Parathyroid adenoma (tissue), 2 donors: ENCODE measurements around the gene CTNNA1.

Experiments
- H2AFZ ChIP-seq: fragments of 300-600 bp; sonication (generic); one replicate; pipeline ENCODE4 v1.7.0; 2017; ENCODE audit warnings: antibody characterized with exemption, mild to moderate bottlenecking
- H3K27ac ChIP-seq: fragments of 300-600 bp; sonication (generic); one replicate; pipeline ENCODE4 v1.7.0; 2017
- H3K27me3 ChIP-seq: fragments of 300-600 bp; sonication (generic); one replicate; pipeline ENCODE4 v1.7.0; 2017; ENCODE audit warnings: low read length; ENCODE audit not compliant: control insufficient read depth, insufficient read depth
- H3K36me3 ChIP-seq: fragments of 300-600 bp; sonication (generic); one replicate; pipeline ENCODE4 v1.7.0; 2017; ENCODE audit warnings: low read length; ENCODE audit not compliant: control insufficient read depth, insufficient read depth
- H3K4me1 ChIP-seq: fragments of 300-600 bp; sonication (generic); one replicate; pipeline ENCODE4 v1.7.0; 2017; ENCODE audit warnings: control low read depth
- H3K4me2 ChIP-seq: fragments of 300-600 bp; sonication (generic); one replicate; pipeline ENCODE4 v1.7.0; 2017; ENCODE audit warnings: low read length
- H3K4me3 ChIP-seq: fragments of 300-600 bp; sonication (generic); one replicate; pipeline ENCODE4 v1.7.0; 2017; ENCODE audit warnings: low read depth, low read length
- H3K79me2 ChIP-seq: fragments of 300-600 bp; sonication (generic); one replicate; pipeline ENCODE4 v1.7.0; 2017; ENCODE audit warnings: control low read depth
- H3K9ac ChIP-seq: fragments of 300-600 bp; sonication (generic); one replicate; pipeline ENCODE4 v1.7.0; 2017; ENCODE audit warnings: mild to moderate bottlenecking
- H3K9me3 ChIP-seq: fragments of 300-600 bp; sonication (generic); one replicate; pipeline ENCODE4 v1.7.0; 2017; ENCODE audit warnings: low read length; ENCODE audit not compliant: control insufficient read depth
- CTCF ChIP-seq: fragments of 300-600 bp; sonication (generic); IDR thresholded peaks from one replicate; pipeline ENCODE4 v1.7.0; 2017; ENCODE audit warnings: antibody characterized with exemption, mild to moderate bottlenecking
- donor health status: primary hyperparathyroidism.

CTNNA1 gene

GRCh38 chr5:138909734-138910133 is 156.5 kb downstream of the CTNNA1 start:
- H2AFZ ChIP-seq = no peak overlapping the region
- no peak overlapping the region for H3K4me3 ChIP-seq
- H3K9ac ChIP-seq = no peak overlapping the region
- no peaks in the 10 kb centered on the region for H3K27me3 ChIP-seq
- no peak overlapping the region for H3K4me2 ChIP-seq
- H3K27ac ChIP-seq = no peak overlapping the region
- H3K4me1 ChIP-seq = no peaks in the 10 kb centered on the region
- H3K36me3 ChIP-seq = no peaks in the 10 kb centered on the region
- no peaks in the 10 kb centered on the region for H3K9me3 ChIP-seq
- peaks cover 4% of the 10 kb centered on the region for H3K79me2 ChIP-seq
- TF ChIP-seq CTCF = no peak

- Histone ChIP-seq H3K9ac (no peak overlapping the region), H3K4me2 (no peak overlapping the region), H3K9me3 (no peaks in the 10 kb centered on the region), H3K27me3 (no peaks in the 10 kb centered on the region), H3K27ac (no peak overlapping the region), H3K36me3 (no peaks in the 10 kb centered on the region), H3K79me2 (peaks cover 4% of the 10 kb centered on the region), H3K4me3 (no peak overlapping the region), H3K4me1 (no peaks in the 10 kb centered on the region), H2AFZ (no peak overlapping the region)
- no peak for TF ChIP-seq CTCF
Measured at GRCh38 chr5:138910546-138911185, 157.4 kb downstream of the CTNNA1 start.

GRCh38 chr5:138911441-138911840 is 158.2 kb downstream of the CTNNA1 start:
- H3K27ac ChIP-seq = no peak overlapping the region
- no peak for TF ChIP-seq CTCF
- H3K9ac ChIP-seq = no peak overlapping the region
- H3K9me3 ChIP-seq = no peaks in the 10 kb centered on the region
- H2AFZ ChIP-seq = no peak overlapping the region
- H3K4me1 ChIP-seq = no peaks in the 10 kb centered on the region
- no peaks in the 10 kb centered on the region for H3K27me3 ChIP-seq
- peaks cover 4% of the 10 kb centered on the region for H3K79me2 ChIP-seq
- H3K4me2 ChIP-seq = no peak overlapping the region
- no peaks in the 10 kb centered on the region for H3K36me3 ChIP-seq
- no peak overlapping the region for H3K4me3 ChIP-seq

- Histone ChIP-seq H3K36me3 (no peaks in the 10 kb centered on the region), H3K4me1 (no peaks in the 10 kb centered on the region), H3K9me3 (no peaks in the 10 kb centered on the region), H3K4me2 (no peak overlapping the region), H3K4me3 (no peak overlapping the region), H2AFZ (no peak overlapping the region), H3K27me3 (no peaks in the 10 kb centered on the region), H3K79me2 (peaks cover 4% of the 10 kb centered on the region), H3K27ac (no peak overlapping the region), H3K9ac (no peak overlapping the region)
- TF ChIP-seq CTCF = no peak
Measured at GRCh38 chr5:138912093-138912492, 158.9 kb downstream of the CTNNA1 start.

- H2AFZ ChIP-seq = no peak overlapping the region
- no peaks in the 10 kb centered on the region for H3K9me3 ChIP-seq
- H3K4me1 ChIP-seq = no peaks in the 10 kb centered on the region
- H3K9ac ChIP-seq = no peak overlapping the region
- H3K27me3 ChIP-seq = no peaks in the 10 kb centered on the region
- H3K79me2 ChIP-seq = peaks cover 4% of the 10 kb centered on the region
- H3K4me2 ChIP-seq = no peak overlapping the region
- no peak for TF ChIP-seq CTCF
- H3K36me3 ChIP-seq = no peaks in the 10 kb centered on the region
- no peak overlapping the region for H3K4me3 ChIP-seq
- H3K27ac ChIP-seq = no peak overlapping the region
Measured at GRCh38 chr5:138913773-138914172, 160.5 kb downstream of the CTNNA1 start.
